Measurements from ENCODE around the gene CPE.
"Not testable (repeated sequence)": the region's sequence is repeated elsewhere in the genome, so short reads cannot be mapped to it uniquely, and the experiment has no call there.

Gene CPE

GRCh38 chr4:165378745-165379677, at the start of gene CPE:
Gene CPE, plus strand, starts transcription at chr4:165379008. Its CDS starts 214 bp downstream, at chr4:165379222.
- peak; percentile 67 to 70 for DNase-seq

GRCh38 chr4:165330071-165330470, 48.7 kb upstream of the CPE start:
- no peak for DNase-seq

- DNase-seq: no peak
These were observed 48.1 kb upstream of the CPE start for GRCh38 chr4:165330666-165331065.

DNA sequence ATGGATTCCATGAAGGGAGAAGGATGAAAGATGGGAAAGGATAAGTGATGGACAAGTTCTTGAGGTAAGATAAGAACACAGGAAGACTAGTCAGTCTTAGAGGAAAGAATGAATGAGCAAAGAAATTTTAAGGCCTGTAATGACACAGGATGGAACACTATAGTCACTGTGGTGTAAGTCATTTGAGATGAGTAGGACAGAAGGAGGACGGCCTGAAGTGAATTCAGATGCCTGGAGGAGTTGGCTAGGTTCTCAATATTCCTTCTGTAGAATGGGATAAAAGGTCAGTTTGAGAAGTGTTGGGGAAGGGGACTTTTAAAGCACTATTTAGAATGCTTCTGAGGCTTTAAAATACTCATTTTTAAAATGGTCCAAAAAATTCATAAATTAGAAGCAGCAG, 47.4 kb upstream of the CPE start:
- DNase-seq: no peak

- no peak for DNase-seq
These were observed 47.0 kb upstream of the CPE start for GRCh38 chr4:165331823-165332222.

GRCh38 chr4:165332502-165332901, 46.3 kb upstream of the CPE start:
- no peak for DNase-seq

DNA sequence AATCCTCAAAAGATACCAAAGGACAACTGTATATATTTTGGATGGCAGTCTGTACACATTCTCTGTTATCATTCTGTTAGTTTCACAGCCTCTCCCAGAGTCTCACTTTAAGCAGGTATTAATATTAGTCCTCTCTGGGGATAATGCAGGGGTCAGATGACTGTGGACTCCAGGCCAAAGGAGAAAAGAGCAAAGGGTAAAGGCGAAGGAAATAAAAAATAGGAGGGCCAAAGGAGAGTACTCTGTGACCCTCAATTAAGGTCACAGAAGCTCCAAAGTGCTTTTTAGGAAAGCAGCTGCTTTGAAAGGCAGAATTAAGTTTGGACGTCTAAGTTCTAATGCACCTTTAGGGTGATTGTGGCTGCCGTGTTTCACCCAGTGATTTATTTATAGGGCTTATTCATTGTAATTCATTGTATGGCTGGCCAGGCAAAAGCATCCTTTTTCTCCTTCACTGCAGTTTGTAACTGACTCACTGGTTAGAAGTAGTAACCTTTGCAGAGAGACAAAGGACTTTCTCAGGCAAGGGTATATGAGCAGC, 43.6 kb upstream of the CPE start:
- DNase-seq: no peak

DNA sequence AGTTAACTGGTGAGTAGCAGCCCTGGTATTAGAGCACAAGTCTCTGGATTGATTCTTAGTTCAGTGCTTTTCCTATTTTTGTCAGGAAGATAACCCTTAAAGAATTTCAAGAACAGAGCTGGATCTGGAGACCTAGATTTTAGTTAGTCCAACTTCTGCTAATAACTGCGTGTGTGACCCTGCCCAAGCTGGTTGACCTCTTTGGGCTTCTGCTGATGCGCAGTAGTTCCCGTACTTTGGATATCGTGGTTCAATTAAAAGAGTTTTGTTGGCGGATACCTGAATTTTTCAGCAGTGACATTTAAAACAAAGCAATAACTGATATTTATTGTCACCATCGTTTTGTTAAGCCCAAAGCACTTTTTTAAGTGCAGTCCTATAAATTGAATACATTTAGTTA, 42.1 kb upstream of the CPE start:
- no peak for DNase-seq

DNA sequence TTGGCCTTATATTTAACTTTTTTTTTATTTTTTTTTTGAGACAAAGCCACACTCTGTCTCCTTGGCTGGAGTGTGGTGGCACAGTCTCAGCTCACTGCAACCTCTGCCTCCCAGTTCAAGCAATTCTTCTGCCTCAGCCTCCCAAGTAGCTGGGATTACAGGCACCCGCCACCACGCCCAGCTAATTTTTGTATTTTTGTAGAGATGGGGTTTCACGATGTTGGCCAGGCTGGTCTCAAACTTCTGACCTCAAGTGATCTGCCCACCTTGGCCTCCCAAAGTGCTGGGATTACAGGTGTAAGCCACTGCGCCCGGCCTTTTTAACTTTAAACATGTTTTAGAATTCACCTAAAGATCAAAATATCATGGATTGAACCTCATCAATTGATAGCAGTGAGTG, 36.5 kb upstream of the CPE start:
- not testable (repeated sequence) for DNase-seq

- DNase-seq: peak; percentile 19 to 27
These were observed 35.2 kb upstream of the CPE start for GRCh38 chr4:165343353-165344191.

DNA sequence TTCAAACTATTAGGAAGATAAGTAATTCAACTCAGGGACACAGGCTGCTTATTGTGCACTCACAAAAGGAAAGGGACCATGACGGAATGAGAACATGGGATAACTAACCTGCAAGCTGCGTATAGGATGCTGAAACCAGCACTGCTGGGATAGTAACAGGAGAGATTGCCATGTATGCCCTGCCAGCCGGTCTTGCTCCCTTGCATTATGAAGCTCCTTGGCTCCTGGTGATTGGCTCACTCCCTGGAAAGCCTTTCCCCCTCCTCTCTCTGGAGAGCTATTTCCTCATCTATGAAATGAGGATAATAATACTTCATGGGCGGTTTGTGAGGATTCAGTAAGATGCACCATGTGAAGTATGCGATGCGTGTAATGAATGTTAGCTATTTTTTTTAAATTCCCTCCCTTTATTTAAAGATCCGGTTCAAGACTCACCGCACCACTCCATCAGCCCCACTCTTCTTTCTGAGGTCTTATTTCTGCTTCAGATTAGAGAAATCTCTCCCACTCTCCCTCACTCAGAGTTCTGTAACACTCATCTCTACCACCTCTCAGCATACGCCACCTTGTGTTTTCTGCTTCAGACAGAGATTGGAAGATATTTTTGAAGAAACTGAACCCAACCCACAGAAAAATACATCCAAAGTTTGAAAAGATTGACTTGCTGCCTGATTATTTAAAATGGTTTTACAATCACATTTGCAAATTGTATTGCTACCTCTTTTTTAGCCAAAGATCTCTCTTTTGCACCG, 33.0 kb upstream of the CPE start:
- DNase-seq: no peak

- no peak for DNase-seq
These were observed 30.9 kb upstream of the CPE start for GRCh38 chr4:165347647-165348569.

DNA sequence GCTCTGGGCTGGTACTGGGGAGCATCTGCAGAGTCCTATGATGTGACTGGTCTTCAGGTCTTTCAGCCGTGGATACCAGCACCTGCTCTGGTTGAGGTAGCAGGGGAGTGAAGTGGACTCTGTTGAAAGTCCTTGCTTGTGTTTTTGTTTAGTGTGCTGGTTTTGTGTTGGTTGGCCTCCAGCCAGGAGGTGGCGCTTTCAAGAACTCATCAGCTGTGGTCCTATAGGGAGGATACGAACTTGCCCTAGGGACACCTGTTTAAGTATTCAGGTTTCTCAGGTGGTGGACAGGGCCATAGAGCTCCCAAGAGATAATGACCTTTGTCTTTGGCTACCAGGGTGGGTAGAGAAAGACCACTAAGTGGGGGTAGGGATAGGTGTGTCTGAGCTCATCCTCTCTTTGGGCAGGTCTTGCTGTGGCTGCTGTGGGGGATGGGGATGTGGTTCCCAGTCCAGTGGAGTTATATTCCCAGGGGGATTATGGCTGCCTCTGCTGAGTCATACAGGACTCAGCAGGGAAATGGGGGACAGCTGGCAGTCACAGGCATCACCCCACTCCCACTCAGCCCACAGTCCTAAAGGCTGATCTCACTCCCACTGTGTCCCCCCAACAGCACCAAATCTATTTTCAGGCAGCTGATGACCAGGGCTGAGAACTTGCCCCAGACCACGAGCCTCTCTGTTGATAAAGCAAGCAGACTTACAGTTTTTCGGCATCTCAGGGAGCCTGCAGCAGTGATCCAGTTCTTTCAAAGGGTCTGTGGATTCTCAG, 27.3 kb upstream of the CPE start:
- DNase-seq: no peak

GRCh38 chr4:165355900-165356300, 22.9 kb upstream of the CPE start:
- DNase-seq: peak; percentile 11 to 43

DNA sequence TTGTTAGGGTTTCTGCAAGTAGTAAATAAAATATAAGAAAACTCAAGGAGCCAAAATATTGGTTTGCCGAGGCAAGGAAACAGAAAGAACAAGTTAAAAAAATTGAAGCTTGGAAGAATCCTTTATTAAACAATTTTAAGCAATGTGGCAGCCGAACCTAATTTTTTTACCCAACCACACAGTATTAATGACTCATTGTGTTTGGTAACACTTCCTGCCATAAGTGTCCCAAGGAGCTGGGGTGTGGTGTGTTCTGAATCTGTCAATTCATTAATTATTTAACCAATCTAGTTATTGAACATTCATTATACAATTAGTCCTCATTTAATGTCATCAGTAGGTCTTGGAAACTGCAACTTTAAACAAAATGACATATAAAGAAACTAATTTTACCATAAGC, 19.3 kb upstream of the CPE start:
- DNase-seq: no peak

DNA sequence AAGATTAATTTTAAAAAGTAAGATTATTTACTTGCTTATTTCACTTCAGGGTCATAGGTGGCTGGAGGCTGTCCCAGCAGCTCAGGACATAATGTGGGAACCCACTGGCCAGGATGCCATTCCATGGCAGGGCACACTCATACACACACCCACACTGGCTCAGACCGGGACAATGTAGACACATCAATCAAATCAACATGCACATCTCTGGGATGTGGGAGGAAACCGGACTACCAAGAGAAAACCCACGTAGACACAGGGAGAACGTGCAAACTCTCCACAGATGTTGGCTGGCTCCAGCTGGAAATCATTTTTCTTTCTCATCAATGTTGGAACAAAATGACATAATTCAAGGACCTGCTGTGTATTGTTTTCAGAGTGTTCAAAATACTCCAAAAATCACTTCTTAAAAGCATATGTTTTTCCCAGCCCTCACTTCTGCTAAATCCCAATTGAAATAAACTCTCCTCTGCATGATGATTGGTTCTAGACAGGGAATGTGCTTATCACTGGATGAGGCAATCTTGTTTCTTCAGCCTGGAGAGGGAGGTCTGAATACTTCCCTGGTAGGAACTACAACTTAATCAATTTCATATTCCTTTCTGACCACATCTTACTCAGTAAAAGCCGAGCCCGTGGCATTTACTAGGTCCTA, 18.6 kb upstream of the CPE start:
- no peak for DNase-seq

DNA sequence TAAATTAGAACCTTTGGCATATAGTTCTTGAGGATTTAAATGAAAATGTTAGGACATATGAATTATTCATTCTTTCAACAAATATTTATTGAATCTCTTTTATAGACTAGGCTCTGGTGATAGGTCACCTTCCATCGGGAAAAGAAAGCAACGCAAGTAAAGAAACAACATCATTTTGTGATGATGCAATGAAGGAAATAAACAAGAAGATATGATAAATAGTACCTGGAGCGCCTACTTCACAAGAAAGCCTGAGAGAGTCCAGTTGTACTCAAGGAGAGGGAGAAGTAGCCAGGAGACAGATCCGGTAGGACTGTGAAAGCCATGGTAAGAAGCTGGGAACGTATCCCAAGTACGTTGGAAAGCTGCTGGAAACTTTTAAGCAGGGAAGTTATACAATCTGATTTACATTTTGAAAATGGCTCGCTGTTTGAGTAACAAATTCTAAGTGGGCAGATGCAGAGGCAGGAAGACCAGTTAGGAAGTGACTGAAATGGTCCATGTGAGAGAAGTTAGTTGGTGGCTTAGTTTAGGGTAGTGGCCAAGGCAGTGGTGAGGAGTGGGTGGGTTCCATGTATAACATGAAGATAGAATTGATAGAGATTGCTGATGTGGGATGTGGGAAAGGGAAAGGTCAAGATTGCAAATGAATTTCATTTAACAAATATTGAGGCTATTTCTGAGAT, 17.7 kb upstream of the CPE start:
- no peak for DNase-seq

DNA sequence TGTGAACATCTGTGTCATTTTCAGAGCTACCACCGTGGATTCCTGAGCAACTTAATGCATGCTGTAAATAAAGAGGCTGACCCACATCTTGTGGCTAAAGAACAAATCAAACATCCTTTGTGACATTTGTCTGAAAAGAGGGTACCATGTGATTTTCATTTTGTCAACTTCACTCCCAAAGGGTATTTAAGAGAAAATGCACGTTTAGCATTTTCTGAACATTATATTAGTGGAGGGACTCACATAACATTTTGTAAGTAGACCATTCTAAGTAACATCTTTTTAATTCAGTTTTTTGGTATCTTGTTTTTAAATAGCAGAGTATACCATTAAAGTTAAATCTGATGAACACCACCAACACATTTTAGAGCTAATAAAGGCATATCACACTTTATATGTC, 17.0 kb upstream of the CPE start:
- no peak for DNase-seq

- no peak for DNase-seq
These were observed 14.2 kb upstream of the CPE start for GRCh38 chr4:165364452-165365080.

Measured in NCI-H1930 (cell line).